DND-41 (cell line): ENCODE results near the gene ARL8B.

ENCODE experiments used
- CTCF ChIP-seq: IDR thresholded peaks from 2 replicates; pipeline ENCODE4 v1.5.1; 2012; ENCODE audit warnings: borderline replicate concordance, low read length, moderate library complexity, mild to moderate bottlenecking; ENCODE audit not compliant: poor library complexity, severe bottlenecking; ENCODE audit errors: extremely low read depth
- EZH2 ChIP-seq: IDR thresholded peaks from 3 replicates; pipeline ENCODE4 v1.6.1; 2012; ENCODE audit warnings: borderline replicate concordance, low read depth, mild to moderate bottlenecking, moderate library complexity, low read length, inconsistent platforms; ENCODE audit not compliant: severe bottlenecking

GRCh38 chr3:5098346-5098745 is 23.7 kb upstream of the ARL8B start:
- TF ChIP-seq CTCF: no peak
- no peak for TF ChIP-seq EZH2
